ENCODE measurements around the gene PPP3R2. TPM values are rescaled to one million over a fixed set of nuclear protein-coding genes. Genes with fewer than 3 reads are reported as not detected.

Gene PPP3R2
- total RNA-seq, 4 donors from 2014 or later = not detected

DNA sequence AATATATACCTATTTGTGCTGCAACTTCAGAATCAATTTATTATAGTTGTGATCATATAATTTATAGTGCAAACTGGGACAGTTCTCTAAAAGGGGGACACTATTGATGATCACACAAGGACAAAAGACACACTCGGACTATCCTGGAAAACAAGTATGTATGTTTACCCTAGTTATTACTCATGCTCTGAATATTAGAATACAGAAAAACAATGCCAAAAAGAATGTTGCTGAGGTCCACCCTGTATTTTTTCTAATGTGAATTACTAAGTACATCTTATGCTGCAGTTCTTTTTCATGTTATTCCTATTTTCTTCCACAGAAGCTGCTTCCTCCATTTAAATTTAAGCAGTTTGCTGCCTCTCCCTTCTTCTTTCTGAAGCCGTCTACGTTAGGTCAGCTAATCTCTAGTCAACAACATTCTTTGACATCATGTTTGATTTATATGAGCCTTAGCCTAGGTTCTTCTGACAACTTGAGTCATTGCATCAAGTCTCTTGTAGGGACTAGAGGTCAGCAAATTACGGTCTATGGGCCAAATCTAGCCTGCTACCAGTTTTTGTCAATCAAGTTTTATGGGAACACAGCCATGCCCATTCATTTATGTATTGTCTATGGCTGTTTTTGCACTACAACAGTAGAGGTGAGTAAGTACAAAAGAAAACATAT lies 40.1 kb upstream of the PPP3R2 start:
- TF ChIP-seq, protein P1, sequence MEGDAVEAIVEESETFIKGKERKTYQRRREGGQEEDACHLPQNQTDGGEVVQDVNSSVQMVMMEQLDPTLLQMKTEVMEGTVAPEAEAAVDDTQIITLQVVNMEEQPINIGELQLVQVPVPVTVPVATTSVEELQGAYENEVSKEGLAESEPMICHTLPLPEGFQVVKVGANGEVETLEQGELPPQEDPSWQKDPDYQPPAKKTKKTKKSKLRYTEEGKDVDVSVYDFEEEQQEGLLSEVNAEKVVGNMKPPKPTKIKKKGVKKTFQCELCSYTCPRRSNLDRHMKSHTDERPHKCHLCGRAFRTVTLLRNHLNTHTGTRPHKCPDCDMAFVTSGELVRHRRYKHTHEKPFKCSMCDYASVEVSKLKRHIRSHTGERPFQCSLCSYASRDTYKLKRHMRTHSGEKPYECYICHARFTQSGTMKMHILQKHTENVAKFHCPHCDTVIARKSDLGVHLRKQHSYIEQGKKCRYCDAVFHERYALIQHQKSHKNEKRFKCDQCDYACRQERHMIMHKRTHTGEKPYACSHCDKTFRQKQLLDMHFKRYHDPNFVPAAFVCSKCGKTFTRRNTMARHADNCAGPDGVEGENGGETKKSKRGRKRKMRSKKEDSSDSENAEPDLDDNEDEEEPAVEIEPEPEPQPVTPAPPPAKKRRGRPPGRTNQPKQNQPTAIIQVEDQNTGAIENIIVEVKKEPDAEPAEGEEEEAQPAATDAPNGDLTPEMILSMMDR (IDR thresholded peaks at IDR 0.05) = no peak
- no peak for TF ChIP-seq POLR2A (IDR thresholded peaks at IDR 0.05)
- DNase-seq (ENCODE audit: low spot score in 2 of 2) = no peak
- intact Hi-C loops (cut with DNase I; ENCODE audit: low total_unique reads) = no loop called here
- H3K4me3 ChIP-seq (ENCODE audit: low read depth, poor library complexity, severe bottlenecking) = no peak overlapping the region
- 64% methylated on average over 4 of the region's 4 CpGs for WGBS, 2 donors

GRCh38 chr9:101632611-101633010 lies 37.8 kb upstream of the PPP3R2 start:
- DNase-seq (ENCODE audit: low spot score in 2 of 2) = no peak
- no peak overlapping the region for H3K4me3 ChIP-seq (ENCODE audit: low read depth, poor library complexity, severe bottlenecking)
- TF ChIP-seq POLR2A (IDR thresholded peaks at IDR 0.05) = no peak
- TF ChIP-seq, protein P1 (IDR thresholded peaks at IDR 0.05) = no peak
- intact Hi-C loops (cut with DNase I; ENCODE audit: low total_unique reads) = no loop called here
- 94 to 98% methylated on average over 1 of the region's 1 CpG for WGBS, 2 donors

GRCh38 chr9:101631892-101632291 lies 37.1 kb upstream of the PPP3R2 start:
- no peak overlapping the region for H3K4me3 ChIP-seq (ENCODE audit: low read depth, poor library complexity, severe bottlenecking)
- TF ChIP-seq, protein P1 (IDR thresholded peaks at IDR 0.05) = no peak
- TF ChIP-seq POLR2A (IDR thresholded peaks at IDR 0.05) = no peak
- WGBS, 2 donors = 48 to 54% methylated on average over 2 of the region's 2 CpGs
- DNase-seq (ENCODE audit: low spot score in 2 of 2) = no peak
- intact Hi-C loops (cut with DNase I; ENCODE audit: low total_unique reads) = no loop called here

- no peak for DNase-seq (ENCODE audit: low spot score in 2 of 2)
- no peak for TF ChIP-seq POLR2A (IDR thresholded peaks at IDR 0.05)
- TF ChIP-seq, protein P1 (IDR thresholded peaks at IDR 0.05) = no peak
- no peak overlapping the region for H3K4me3 ChIP-seq (ENCODE audit: low read depth, poor library complexity, severe bottlenecking)
- intact Hi-C loops (cut with DNase I; ENCODE audit: low total_unique reads) = no loop called here
- 70 to 78% methylated on average over 5 of the region's 5 CpGs for WGBS, 2 donors
Measured at GRCh38 chr9:101629636-101630035, 34.9 kb upstream of the PPP3R2 start.

DNA sequence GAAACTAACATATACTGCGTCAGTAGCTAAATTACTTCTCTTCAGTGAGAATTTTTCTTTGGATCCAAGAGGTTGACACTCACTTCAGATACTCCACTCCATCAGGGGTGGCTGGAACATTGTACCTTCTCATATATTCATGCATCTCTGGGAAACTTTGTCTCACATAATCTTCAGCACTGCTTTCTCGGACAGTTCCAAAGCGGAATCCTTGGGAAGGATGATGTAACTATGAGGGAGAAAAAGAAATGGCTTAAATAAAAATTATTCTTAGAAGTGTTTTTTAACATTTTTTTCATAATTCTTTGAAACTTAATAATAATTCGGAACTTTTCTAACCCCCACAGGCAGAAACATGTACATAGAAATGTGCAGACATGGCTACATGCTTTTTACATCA lies 33.4 kb upstream of the PPP3R2 start:
- WGBS, 2 donors = 66 to 69% methylated on average over 4 of the region's 4 CpGs
- H3K4me3 ChIP-seq (ENCODE audit: low read depth, poor library complexity, severe bottlenecking) = no peak overlapping the region
- intact Hi-C loops (cut with DNase I; ENCODE audit: low total_unique reads) = no loop called here
- TF ChIP-seq, protein P1 (IDR thresholded peaks at IDR 0.05) = no peak
- TF ChIP-seq POLR2A (IDR thresholded peaks at IDR 0.05) = no peak
- DNase-seq (ENCODE audit: low spot score in 2 of 2) = no peak

- WGBS, 2 donors = 84 to 88% methylated on average over 1 of the region's 1 CpG
- intact Hi-C loops (cut with DNase I; ENCODE audit: low total_unique reads) = no loop called here
- TF ChIP-seq, protein P1 (IDR thresholded peaks at IDR 0.05) = no peak
- TF ChIP-seq POLR2A (IDR thresholded peaks at IDR 0.05) = no peak
- no peak overlapping the region for H3K4me3 ChIP-seq (ENCODE audit: low read depth, poor library complexity, severe bottlenecking)
- no peak for DNase-seq (ENCODE audit: low spot score in 2 of 2)
Measured at GRCh38 chr9:101626295-101626694, 31.5 kb upstream of the PPP3R2 start.
